Keratinocyte (primary cell): ENCODE data around the gene RBM22. TPM values are rescaled to one million over a fixed set of nuclear protein-coding genes. Genes with fewer than 3 reads are reported as not detected.

ENCODE experiments used
- DNase-seq: peaks from one replicate; pipeline ENCODE4 v3.0.0-alpha.2; 2011; ENCODE audit warnings: low read depth, missing footprints, low spot score
- FAIRE-seq: peaks from 2 replicates; lab custom pipeline; 2011; peaks lifted over from hg19 to GRCh38; lab: Jason Lieb, UNC
- H2AFZ ChIP-seq: 2 replicates; pipeline ENCODE4 v1.6.0; 2012; ENCODE audit warnings: low read length, control low read depth, inconsistent platforms; ENCODE audit not compliant: control insufficient read depth
- H3K27ac ChIP-seq: 2 replicates; pipeline ENCODE4 v1.5.1; 2011; ENCODE audit warnings: low read length; ENCODE audit not compliant: control insufficient read depth, insufficient read depth
- H3K27me3 ChIP-seq: 3 replicates; pipeline ENCODE4 v1.6.0; 2011; ENCODE audit warnings: low read length; ENCODE audit not compliant: control insufficient read depth, insufficient read depth; ENCODE audit errors: extremely low read depth
- H3K36me3 ChIP-seq, 2 experiments: 2 replicates in 1 of 2; 3 replicates in 1 of 2; pipeline ENCODE4 v1.5.1; 2011; ENCODE audit warnings: low read length in 2 of 2, mild to moderate bottlenecking in 1 of 2; ENCODE audit not compliant: control insufficient read depth in 2 of 2, insufficient read depth in 2 of 2; ENCODE audit errors: extremely low read depth in 1 of 2
- H3K4me1 ChIP-seq: 3 replicates; pipeline ENCODE4 v1.5.1; 2011; ENCODE audit warnings: low read length; ENCODE audit not compliant: control insufficient read depth, insufficient read depth; ENCODE audit errors: extremely low read depth
- H3K4me2 ChIP-seq: 3 replicates; pipeline ENCODE4 v1.6.0; 2011; ENCODE audit warnings: low read depth, low read length; ENCODE audit not compliant: control insufficient read depth, insufficient read depth; ENCODE audit errors: extremely low read depth
- H3K4me3 ChIP-seq, 3 experiments: fragments of 200-600 bp in 1 of 3; sonication (generic) in 1 of 3; 2 replicates in 2 of 3; 3 replicates in 1 of 3; pipeline ENCODE4 v1.5.1; 2011 to 2016; ENCODE audit warnings: low read length in 3 of 3, mild to moderate bottlenecking in 3 of 3, control low read depth in 2 of 3, inconsistent platforms in 1 of 3, low read depth in 1 of 3, mixed read lengths in 1 of 3, mixed run types in 1 of 3, moderate library complexity in 1 of 3; ENCODE audit not compliant: control insufficient read depth in 2 of 3, insufficient read depth in 2 of 3; ENCODE audit errors: extremely low read depth in 1 of 3
- H3K79me2 ChIP-seq: 2 replicates; pipeline ENCODE4 v1.6.0; 2012; ENCODE audit warnings: low read length; ENCODE audit not compliant: control insufficient read depth, insufficient read depth
- H3K9ac ChIP-seq: 3 replicates; pipeline ENCODE4 v1.6.0; 2011; ENCODE audit warnings: low read length; ENCODE audit not compliant: control insufficient read depth, insufficient read depth; ENCODE audit errors: extremely low read depth
- H3K9me1 ChIP-seq: 3 replicates; pipeline ENCODE4 v1.6.0; 2011; ENCODE audit warnings: low read length; ENCODE audit not compliant: control insufficient read depth, insufficient read depth; ENCODE audit errors: extremely low read depth
- H3K9me3 ChIP-seq: 2 replicates; pipeline ENCODE4 v1.5.1; 2012; ENCODE audit warnings: low read depth, low read length; ENCODE audit not compliant: control insufficient read depth
- H4K20me1 ChIP-seq: 3 replicates; pipeline ENCODE4 v1.6.0; 2011; ENCODE audit warnings: low read length; ENCODE audit not compliant: control insufficient read depth, insufficient read depth; ENCODE audit errors: extremely low read depth
- EZH2 ChIP-seq: IDR thresholded peaks from one replicate; pipeline ENCODE4 v1.6.1; 2012; ENCODE audit warnings: inconsistent platforms, mild to moderate bottlenecking, low read length, moderate library complexity
- dilution Hi-C: fragments of 300-500 bp; cut with MboI; formaldehyde crosslinking; loops from one replicate; pipeline ENCODE4 v1.7.0; 2020; ENCODE audit warnings: low sequenced_read_pairs; ENCODE audit not compliant: extremely low pct_ligation_motif_present
- polyA plus RNA-seq, 5 experiments: library from polyadenylated mRNA; depleted of rRNA in 3 of 5; stranded (reverse) in 3 of 5; stranded (forward) in 1 of 5; unstranded in 1 of 5; fragments of >200 nt; gene quantifications; 1 replicate in 1 of 5; 2 replicates in 3 of 5; 3 replicates in 1 of 5; pipeline versions ENCODE4 v1.2.1 to v1.2.3, GENCODE V29; 2011 to 2012; ENCODE audit warnings: missing spikeins in 2 of 5, low read depth in 1 of 5, low replicate concordance in 1 of 5
- TF ChIP-seq, protein P1 (sequence below), 3 experiments: IDR thresholded peaks in 1 of 3; conservative IDR thresholded peaks in 1 of 3; optimal IDR thresholded peaks in 1 of 3; 2 replicates in 2 of 3; 3 replicates in 1 of 3; pipeline versions ENCODE3 to v1.5.1; 2011; ENCODE audit warnings: low read length in 3 of 3, mild to moderate bottlenecking in 3 of 3, moderate library complexity in 2 of 3, control low read depth in 1 of 3, inconsistent platforms in 1 of 3; ENCODE audit not compliant: insufficient read depth in 2 of 3; ENCODE audit errors: extremely low read depth in 1 of 3

The RBM22 gene
- polyA plus RNA-seq, 1 donor (not counting 4 experiments of a cell fraction or from before 2014, with no cell fraction given), result 34.7 TPM

DNA sequence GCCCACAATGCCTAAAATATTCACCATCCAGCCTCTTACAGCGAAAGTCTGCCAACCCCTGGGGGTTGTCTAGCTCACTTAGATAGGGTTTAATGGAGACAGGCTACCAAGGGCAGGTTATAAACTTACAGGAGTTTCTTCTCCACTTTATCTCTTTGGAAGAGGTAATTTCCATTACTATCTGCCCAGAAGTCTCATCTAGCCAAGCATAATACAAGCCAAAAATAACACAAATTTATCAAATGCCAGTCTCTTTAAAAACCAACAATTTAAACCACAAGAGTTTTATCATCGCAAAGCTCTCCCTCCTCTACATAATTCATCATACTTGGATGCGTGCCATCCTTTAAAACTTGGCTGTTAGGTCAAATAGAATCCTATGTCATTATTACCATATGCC lies 6.2 kb downstream of the RBM22 start:
- DNase-seq, result no peak
- Histone ChIP-seq H3K27me3 (no peaks in the 10 kb centered on the region), H2AFZ (no peak overlapping the region), H3K4me1 (peaks cover 4% of the 10 kb centered on the region), H3K4me2 (no peak overlapping the region), H3K9me3 (no peaks in the 10 kb centered on the region), H4K20me1 (no peaks in the 10 kb centered on the region), H3K4me3 (no peak overlapping the region), H3K27ac (no peak overlapping the region), H3K9ac (no peak overlapping the region), H3K79me2 (peaks cover 12% of the 10 kb centered on the region), H3K9me1 (no peaks in the 10 kb centered on the region), H3K36me3 (peaks cover 33 to 70% of the 10 kb centered on the region in 2 experiments)
- dilution Hi-C loops, result no loop called here
- TF ChIP-seq EZH2, result no peak
- TF ChIP-seq, protein P1, sequence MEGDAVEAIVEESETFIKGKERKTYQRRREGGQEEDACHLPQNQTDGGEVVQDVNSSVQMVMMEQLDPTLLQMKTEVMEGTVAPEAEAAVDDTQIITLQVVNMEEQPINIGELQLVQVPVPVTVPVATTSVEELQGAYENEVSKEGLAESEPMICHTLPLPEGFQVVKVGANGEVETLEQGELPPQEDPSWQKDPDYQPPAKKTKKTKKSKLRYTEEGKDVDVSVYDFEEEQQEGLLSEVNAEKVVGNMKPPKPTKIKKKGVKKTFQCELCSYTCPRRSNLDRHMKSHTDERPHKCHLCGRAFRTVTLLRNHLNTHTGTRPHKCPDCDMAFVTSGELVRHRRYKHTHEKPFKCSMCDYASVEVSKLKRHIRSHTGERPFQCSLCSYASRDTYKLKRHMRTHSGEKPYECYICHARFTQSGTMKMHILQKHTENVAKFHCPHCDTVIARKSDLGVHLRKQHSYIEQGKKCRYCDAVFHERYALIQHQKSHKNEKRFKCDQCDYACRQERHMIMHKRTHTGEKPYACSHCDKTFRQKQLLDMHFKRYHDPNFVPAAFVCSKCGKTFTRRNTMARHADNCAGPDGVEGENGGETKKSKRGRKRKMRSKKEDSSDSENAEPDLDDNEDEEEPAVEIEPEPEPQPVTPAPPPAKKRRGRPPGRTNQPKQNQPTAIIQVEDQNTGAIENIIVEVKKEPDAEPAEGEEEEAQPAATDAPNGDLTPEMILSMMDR (optimal IDR thresholded peaks at IDR 0.05 in 1 of 3, IDR thresholded peaks at IDR 0.05 in 1 of 3, conservative IDR thresholded peaks at IDR 0.05 in 1 of 3; ENCODE audit: extremely low read depth in 1 of 3, insufficient read depth in 2 of 3, low read length in 3 of 3), result no peak
- FAIRE-seq, result no peak

DNA sequence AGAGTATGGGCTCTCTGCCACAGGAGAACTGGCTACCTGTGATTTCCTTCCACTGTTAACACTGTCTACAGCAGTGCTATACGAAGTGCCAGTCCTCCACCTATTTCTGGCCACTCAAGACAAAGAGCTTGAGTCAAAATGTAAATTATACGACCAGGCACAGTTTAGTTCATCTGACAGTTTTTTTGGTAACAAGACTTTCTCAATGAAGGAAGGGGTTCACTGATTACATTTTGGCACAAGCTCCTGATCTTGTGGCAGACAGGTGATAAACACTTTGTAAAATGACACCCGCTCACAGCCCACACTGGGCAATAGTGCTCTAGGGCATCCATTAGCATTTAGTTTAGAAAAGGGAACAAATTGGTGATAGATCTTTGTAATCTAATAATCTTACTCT lies 8.6 kb downstream of the RBM22 start:
- no peak overlapping the region for H3K4me3 ChIP-seq
- H3K4me2 ChIP-seq, result no peak overlapping the region
- no peak overlapping the region for H3K27ac ChIP-seq
- no peaks in the 10 kb centered on the region for H3K79me2 ChIP-seq
- H3K9me3 ChIP-seq, result no peaks in the 10 kb centered on the region
- no peak for TF ChIP-seq EZH2
- TF ChIP-seq, protein P1 (optimal IDR thresholded peaks at IDR 0.05 in 1 of 3, IDR thresholded peaks at IDR 0.05 in 1 of 3, conservative IDR thresholded peaks at IDR 0.05 in 1 of 3; ENCODE audit: extremely low read depth in 1 of 3, insufficient read depth in 2 of 3, low read length in 3 of 3), result no peak
- H3K4me1 ChIP-seq, result no peaks in the 10 kb centered on the region
- no peak for FAIRE-seq
- no peak for DNase-seq
- dilution Hi-C loops, result no loop called here
- H4K20me1 ChIP-seq, result no peaks in the 10 kb centered on the region
- no peak overlapping the region for H2AFZ ChIP-seq
- H3K36me3 ChIP-seq, result peaks cover 26 to 57% of the 10 kb centered on the region in 2 experiments
- H3K27me3 ChIP-seq, result no peaks in the 10 kb centered on the region
- no peak overlapping the region for H3K9ac ChIP-seq
- H3K9me1 ChIP-seq, result no peaks in the 10 kb centered on the region
